Neural cell (in vitro differentiated cells): ENCODE measurements around the gene RPS15. TPM values are rescaled to one million over a fixed set of nuclear protein-coding genes. Genes with fewer than 3 reads are reported as not detected.

Experiments
- H2AFZ ChIP-seq: fragments of 200-600, 300-800 bp; sonication (generic), shearing (Covaris generic); 2 replicates; pipeline ENCODE4 v1.6.0; 2014; ENCODE audit warnings: low read depth, mild to moderate bottlenecking, antibody characterized with exemption, low read length, moderate library complexity
- H3F3A ChIP-seq: fragments of 200-600 bp; shearing (Covaris generic); 2 replicates; pipeline ENCODE4 v1.6.1; 2016; ENCODE audit warnings: mild to moderate bottlenecking, moderate library complexity, mixed read lengths, antibody characterized with exemption, low read length; ENCODE audit not compliant: insufficient read depth, poor library complexity, severe bottlenecking
- H3K27ac ChIP-seq: fragments of 200-600, 300-800 bp; sonication (generic), shearing (Covaris generic); 2 replicates; pipeline ENCODE4 v1.5.1; 2014; ENCODE audit warnings: mild to moderate bottlenecking, low read length, moderate library complexity
- H3K27me3 ChIP-seq: fragments of 300-800, 200-600 bp; sonication (generic), shearing (Covaris generic); 2 replicates; pipeline ENCODE4 v1.6.0; 2014; ENCODE audit warnings: mild to moderate bottlenecking, low read depth, low read length, moderate library complexity; ENCODE audit not compliant: insufficient read depth
- H3K36me3 ChIP-seq: fragments of 300-800, 200-600 bp; sonication (generic), shearing (Covaris generic); 2 replicates; pipeline ENCODE4 v1.5.1; 2014; ENCODE audit warnings: mild to moderate bottlenecking, antibody characterized with exemption, low read length, moderate library complexity; ENCODE audit not compliant: insufficient read depth
- H3K4me2 ChIP-seq: fragments of 300-800, 200-600 bp; sonication (generic), shearing (Covaris generic); 2 replicates; pipeline ENCODE4 v1.6.0; 2014; ENCODE audit warnings: mild to moderate bottlenecking, low read length
- H3K4me3 ChIP-seq: fragments of 300-800, 200-600 bp; sonication (generic), shearing (Covaris generic); 2 replicates; pipeline ENCODE4 v1.5.1; 2014; ENCODE audit warnings: mild to moderate bottlenecking, low read length, moderate library complexity
- H3K79me2 ChIP-seq: fragments of 200-600 bp; shearing (Covaris generic); replicated peaks from 2 replicates; pipeline ENCODE4 v1.6.0; 2014; ENCODE audit warnings: mild to moderate bottlenecking, low read length, moderate library complexity; ENCODE audit not compliant: insufficient read depth
- H3K9ac ChIP-seq: fragments of 300-800, 200-600 bp; sonication (generic), shearing (Covaris generic); 2 replicates; pipeline ENCODE4 v1.6.1; 2016; ENCODE audit warnings: mild to moderate bottlenecking, low read length, mixed read lengths
- H3K9me2 ChIP-seq: fragments of 200-600 bp; shearing (Covaris generic); 2 replicates; pipeline ENCODE4 v1.6.1; 2016; ENCODE audit warnings: mild to moderate bottlenecking, low read length, mixed read lengths; ENCODE audit not compliant: insufficient read depth
- H3K9me3 ChIP-seq: fragments of 200-600, 300-800 bp; sonication (generic), shearing (Covaris generic); 2 replicates; pipeline ENCODE4 v1.6.1; 2016; ENCODE audit warnings: mild to moderate bottlenecking, mixed run types, low read length, moderate library complexity, mixed read lengths
- H4K20me1 ChIP-seq: fragments of 200-600 bp; shearing (Covaris generic); 2 replicates; pipeline ENCODE4 v1.6.1; 2016; ENCODE audit warnings: mild to moderate bottlenecking, mixed run types; ENCODE audit not compliant: insufficient read depth
- CTCF ChIP-seq: fragments of 450-650 bp; IDR thresholded peaks from 2 replicates; pipeline ENCODE4 v1.5.1; 2014; ENCODE audit warnings: antibody characterized with exemption, mild to moderate bottlenecking, moderate library complexity; ENCODE audit not compliant: poor library complexity, severe bottlenecking
- EP300 ChIP-seq: fragments of 450-650 bp; conservative IDR thresholded peaks from 2 replicates; pipeline ENCODE4 v1.6.1; 2014; ENCODE audit warnings: antibody characterized with exemption, mild to moderate bottlenecking, moderate library complexity; ENCODE audit not compliant: poor library complexity, severe bottlenecking
- EZH2 ChIP-seq: fragments of 200-600, 300-800 bp; shearing (Covaris generic), sonication (generic); IDR thresholded peaks from 2 replicates; pipeline ENCODE4 v1.6.1; 2014; ENCODE audit warnings: antibody characterized with exemption, low read length, borderline replicate concordance, mild to moderate bottlenecking; ENCODE audit not compliant: insufficient read depth, poor library complexity, severe bottlenecking
- MXI1 ChIP-seq: fragments of 450-650 bp; conservative IDR thresholded peaks from 2 replicates; pipeline ENCODE4 v1.6.1; 2014; ENCODE audit warnings: antibody characterized with exemption, mild to moderate bottlenecking; ENCODE audit not compliant: poor library complexity, severe bottlenecking
- POLR2AphosphoS5 ChIP-seq: IDR thresholded peaks from 2 replicates; pipeline ENCODE4 v1.6.1; 2012
- REST ChIP-seq: IDR thresholded peaks from 2 replicates; pipeline ENCODE4 v1.6.1; 2012; ENCODE audit warnings: borderline replicate concordance
- SMC3 ChIP-seq: fragments of 450-650 bp; conservative IDR thresholded peaks from 2 replicates; pipeline ENCODE4 v1.6.1; 2014; ENCODE audit warnings: antibody characterized with exemption, mild to moderate bottlenecking, moderate library complexity; ENCODE audit not compliant: poor library complexity
- TAF1 ChIP-seq: IDR thresholded peaks from 2 replicates; pipeline ENCODE4 v1.6.1; 2012; ENCODE audit warnings: low read depth
- polyA plus RNA-seq: library from polyadenylated mRNA; depleted of rRNA; stranded (reverse); fragments of >200 nt; gene quantifications from 2 replicates; pipeline ENCODE4 v1.2.3, GENCODE V29; 2014

The RPS15 gene
- polyA plus RNA-seq, 1 donor from 2014 or later: 591 TPM

GRCh38 chr19:1471515-1472160, 33.4 kb downstream of the RPS15 start:
- H4K20me1 ChIP-seq: peaks cover 54% of the 10 kb centered on the region
- no peaks in the 10 kb centered on the region for H3K9me3 ChIP-seq
- H3K36me3 ChIP-seq: no peaks in the 10 kb centered on the region
- no peaks in the 10 kb centered on the region for H3F3A ChIP-seq
- peak overlapping the region; percentile 50 for H3K9ac ChIP-seq
- TF ChIP-seq TAF1 (no peak), EZH2 (no peak), EP300 (no peak), REST (no peak), CTCF (peak; percentile 36)
- no peak overlapping the region for H2AFZ ChIP-seq
- H3K79me2 ChIP-seq: peaks cover 5% of the 10 kb centered on the region
- no peak overlapping the region for H3K4me2 ChIP-seq
- no peak overlapping the region for H3K4me3 ChIP-seq
- no peaks in the 10 kb centered on the region for H3K27me3 ChIP-seq
- H3K9me2 ChIP-seq: no peaks in the 10 kb centered on the region
- H3K27ac ChIP-seq: no peak overlapping the region

- Histone ChIP-seq H3K27ac (no peak overlapping the region), H3K4me3 (no peak overlapping the region), H3F3A (no peaks in the 10 kb centered on the region), H3K9me3 (no peaks in the 10 kb centered on the region), H3K9me2 (no peaks in the 10 kb centered on the region), H3K4me2 (no peak overlapping the region), H4K20me1 (peaks cover 51% of the 10 kb centered on the region), H2AFZ (no peak overlapping the region), H3K27me3 (no peaks in the 10 kb centered on the region), H3K36me3 (no peaks in the 10 kb centered on the region), H3K9ac (no peak overlapping the region), H3K79me2 (peaks cover 5% of the 10 kb centered on the region)
- peak; percentile 7 for TF ChIP-seq POLR2AphosphoS5
- no peak for TF ChIP-seq SMC3
- TF ChIP-seq MXI1: no peak
Observed at GRCh38 chr19:1472231-1473084, 34.3 kb downstream of the RPS15 start.
